Stimulated activated CD4-positive, alpha-beta T cell treated with anti-CD3 and anti-CD28 coated beads, TNF-alpha, amount 100 ng/mL, for 1 hour (primary cell): Measurements from ENCODE around the gene CBR3.
"Not testable (repeated sequence)": the region's sequence is repeated elsewhere in the genome, so short reads cannot be mapped to it uniquely, and the experiment has no call there.

ENCODE experiments used
- DNase-seq, 3 donors: peaks; one replicate each; pipeline ENCODE4 v3.0.0-alpha.2; 2020; ENCODE audit warnings: low read depth in 3 of 3, low spot score in 1 of 3

CBR3 gene

DNA sequence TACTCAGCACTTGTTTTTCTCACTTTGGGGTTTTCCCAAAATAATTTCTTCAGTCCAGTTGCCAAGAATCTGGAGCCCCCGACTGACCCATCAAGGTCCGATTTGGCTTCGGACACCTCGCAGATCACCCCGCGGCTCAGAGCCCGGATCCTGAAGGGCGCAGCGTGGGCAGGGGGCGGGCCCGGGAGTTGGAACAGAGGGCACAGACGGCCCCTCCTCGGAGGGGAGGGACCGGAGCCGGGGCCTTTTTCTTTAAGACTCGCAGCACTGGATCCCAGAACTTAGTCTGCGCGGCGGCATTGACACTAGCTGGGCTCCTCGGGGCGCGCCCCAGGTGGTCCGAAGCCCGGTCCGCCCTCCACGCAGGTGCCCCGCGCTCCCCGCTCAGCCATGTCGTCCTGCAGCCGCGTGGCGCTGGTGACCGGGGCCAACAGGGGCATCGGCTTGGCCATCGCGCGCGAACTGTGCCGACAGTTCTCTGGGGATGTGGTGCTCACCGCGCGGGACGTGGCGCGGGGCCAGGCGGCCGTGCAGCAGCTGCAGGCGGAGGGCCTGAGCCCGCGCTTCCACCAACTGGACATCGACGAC lies at the start of gene CBR3:
CBR3 (plus strand) TSS at position 277 of the 588 bp plus-strand sequence; CDS start at position 391, 114 bp downstream.
- DNase-seq = peak in 1 of 3 donors; percentile 52

GRCh38 chr21:36087362-36088138 lies 47.3 kb upstream of the CBR3 start:
- no peak for DNase-seq

DNA sequence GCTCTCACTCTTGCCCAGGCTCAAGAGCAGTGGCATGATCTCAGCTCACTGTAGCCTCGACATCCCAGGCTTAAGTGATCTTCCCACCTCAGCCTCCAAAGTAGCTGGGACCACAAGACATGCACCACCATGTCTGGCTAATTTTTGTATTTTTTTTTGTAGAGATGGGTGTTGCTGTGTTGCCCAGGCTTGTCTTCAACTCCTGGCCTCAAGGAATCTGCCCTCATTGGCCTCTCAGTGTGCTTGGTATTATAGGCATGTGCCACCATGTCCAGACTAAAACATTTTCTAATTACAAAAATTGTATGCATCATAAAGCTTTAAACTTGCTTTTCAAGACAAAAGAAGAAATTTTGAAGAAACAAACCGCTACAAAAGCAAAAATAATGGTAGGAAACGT lies 44.9 kb upstream of the CBR3 start:
- DNase-seq = no peak

- DNase-seq = no peak
Measured at GRCh38 chr21:36092681-36093080, 42.2 kb upstream of the CBR3 start.

GRCh38 chr21:36093512-36093911 lies 41.4 kb upstream of the CBR3 start:
- no peak for DNase-seq

DNA sequence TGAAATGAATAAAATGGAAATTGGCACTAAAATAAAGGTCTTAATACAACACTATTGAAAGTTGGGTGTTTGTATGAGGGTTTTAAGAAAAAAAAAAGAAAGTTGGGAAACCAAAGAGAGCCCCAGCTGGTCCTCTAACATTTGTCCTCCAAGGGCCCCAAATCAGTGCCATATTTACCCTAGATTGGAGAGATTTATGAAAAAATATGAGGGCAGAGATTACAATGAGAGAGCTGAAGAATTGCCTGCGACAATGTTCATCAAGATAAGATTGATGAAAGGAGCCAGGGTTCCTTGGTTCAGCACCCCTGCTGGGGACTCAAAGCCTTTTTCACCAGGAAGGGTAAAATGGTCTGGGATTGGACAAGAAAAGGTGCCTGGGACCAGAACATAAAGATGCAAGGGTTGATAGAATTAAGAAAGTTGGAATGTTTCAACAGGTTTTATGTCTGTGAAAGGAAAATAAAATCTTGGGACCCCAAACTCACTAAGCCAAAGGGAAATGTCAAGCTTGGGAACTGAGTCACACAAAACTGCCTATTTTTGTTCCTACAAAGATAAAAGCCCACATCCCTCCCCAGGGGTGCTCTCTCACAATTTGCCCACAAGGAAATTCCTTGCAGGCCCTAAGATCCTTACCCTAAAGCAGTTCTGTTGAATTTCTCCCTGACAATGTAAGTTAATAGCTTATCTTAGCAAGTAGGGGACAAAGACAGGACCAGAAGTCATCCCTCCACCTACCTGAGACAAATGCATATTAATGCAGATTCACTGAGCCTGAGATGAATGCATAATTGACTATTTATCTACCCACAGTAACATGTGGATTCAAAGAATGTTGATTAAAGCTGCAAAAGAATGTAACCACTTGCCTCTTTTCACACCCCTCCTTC lies 38.2 kb upstream of the CBR3 start:
- DNase-seq = no peak

- DNase-seq = no peak
Measured at GRCh38 chr21:36097427-36098181, 37.3 kb upstream of the CBR3 start.

DNA sequence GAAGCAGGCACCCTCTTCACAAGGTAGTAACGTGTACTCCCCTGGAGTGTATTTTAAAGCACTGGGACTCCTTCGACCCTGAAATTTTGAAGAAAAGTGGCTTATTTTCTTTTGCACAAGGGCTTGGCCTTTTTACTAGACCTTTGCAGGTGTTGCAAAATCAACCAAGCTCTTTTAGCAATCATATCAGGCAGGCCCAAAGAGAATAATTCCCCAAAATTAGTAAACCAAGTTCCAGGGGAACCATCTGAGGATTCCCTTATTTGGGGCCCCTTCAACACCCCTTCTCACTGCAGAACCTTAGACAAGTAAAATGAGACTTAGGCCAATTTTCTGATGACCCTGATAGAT lies 36.7 kb upstream of the CBR3 start:
- no peak for DNase-seq

GRCh38 chr21:36099000-36099399 lies 35.9 kb upstream of the CBR3 start:
- no peak for DNase-seq

- not testable (repeated sequence) for DNase-seq
Measured at GRCh38 chr21:36099695-36100211, 35.1 kb upstream of the CBR3 start.

DNA sequence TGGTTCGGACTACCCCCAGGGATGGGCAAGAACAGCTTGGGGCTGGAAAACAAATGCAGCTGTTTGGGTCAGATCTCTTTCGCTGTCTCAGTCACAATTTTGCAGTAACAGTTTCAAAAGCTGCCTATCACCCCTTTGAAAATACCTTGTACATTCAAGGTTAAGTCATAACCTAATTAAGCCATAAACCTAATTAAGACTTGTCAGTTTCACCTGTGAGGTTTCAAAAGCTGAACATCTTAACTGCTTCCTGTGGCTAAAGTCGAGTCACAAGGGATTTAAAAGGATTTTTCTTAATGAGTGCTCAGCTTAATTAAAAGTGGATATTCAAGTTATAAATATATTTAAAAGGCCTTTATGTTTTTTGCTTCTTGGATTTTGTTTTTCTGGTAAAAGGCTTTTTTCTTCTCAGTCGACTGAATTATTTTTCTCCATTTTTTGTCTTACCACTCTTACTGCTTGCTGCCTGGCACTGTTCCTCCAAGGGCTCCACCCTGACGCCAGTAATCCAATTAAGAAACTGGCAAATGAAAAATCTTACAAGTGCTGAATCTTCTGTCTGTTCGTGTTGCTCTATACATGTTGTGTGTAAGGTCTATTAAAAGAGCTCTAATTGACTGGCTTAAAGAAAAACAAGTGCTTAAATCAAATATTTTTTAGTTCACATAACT lies 33.8 kb upstream of the CBR3 start:
- DNase-seq = no peak

DNA sequence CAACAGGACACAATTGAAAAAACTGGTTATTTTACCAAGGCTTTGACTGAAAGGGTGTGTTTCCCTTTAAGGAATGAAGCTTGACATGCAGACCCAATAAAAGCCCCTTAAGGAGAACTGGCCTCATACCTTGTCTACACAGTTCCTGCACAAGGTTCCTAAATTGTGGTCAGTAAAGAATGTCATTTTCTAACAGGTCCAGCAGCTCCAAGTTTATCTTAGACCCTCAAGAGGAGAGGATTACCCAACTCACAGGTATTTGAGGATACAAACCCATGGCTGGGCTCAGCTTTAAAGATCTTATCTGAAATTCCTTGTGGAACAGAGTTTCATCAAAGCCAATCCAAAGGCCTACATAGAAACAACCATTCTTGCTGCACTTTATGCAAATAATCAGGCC lies 31.4 kb upstream of the CBR3 start:
- no peak for DNase-seq

GRCh38 chr21:36104317-36105300 lies 30.3 kb upstream of the CBR3 start:
- peak in 1 of 3 donors; percentile 48 for DNase-seq

GRCh38 chr21:36105327-36105842 lies 29.5 kb upstream of the CBR3 start:
- DNase-seq = no peak

DNA sequence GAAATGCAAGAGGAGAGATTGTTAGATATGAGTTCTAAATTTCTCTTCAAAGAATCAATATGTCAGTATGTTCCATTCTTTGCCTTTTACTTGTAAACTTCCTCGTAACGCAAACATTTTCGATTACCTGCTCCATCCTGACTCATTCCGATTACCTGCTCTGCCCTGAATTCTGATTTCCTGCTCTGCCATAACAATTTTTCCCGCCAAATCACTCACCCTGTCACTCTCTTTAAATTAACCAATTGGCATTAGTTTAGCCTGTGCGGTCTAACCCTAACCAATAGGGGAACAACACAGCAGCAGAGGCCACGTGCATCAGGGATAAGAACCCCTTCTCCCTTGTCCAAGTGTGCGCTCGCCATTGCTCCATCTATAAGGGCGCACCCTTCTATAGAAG lies 25.0 kb upstream of the CBR3 start:
- no peak for DNase-seq

- DNase-seq = no peak
Measured at GRCh38 chr21:36111238-36111637, 23.6 kb upstream of the CBR3 start.

GRCh38 chr21:36113647-36114428 lies 21.0 kb upstream of the CBR3 start:
- peak in 1 of 3 donors; percentile 16 for DNase-seq

DNA sequence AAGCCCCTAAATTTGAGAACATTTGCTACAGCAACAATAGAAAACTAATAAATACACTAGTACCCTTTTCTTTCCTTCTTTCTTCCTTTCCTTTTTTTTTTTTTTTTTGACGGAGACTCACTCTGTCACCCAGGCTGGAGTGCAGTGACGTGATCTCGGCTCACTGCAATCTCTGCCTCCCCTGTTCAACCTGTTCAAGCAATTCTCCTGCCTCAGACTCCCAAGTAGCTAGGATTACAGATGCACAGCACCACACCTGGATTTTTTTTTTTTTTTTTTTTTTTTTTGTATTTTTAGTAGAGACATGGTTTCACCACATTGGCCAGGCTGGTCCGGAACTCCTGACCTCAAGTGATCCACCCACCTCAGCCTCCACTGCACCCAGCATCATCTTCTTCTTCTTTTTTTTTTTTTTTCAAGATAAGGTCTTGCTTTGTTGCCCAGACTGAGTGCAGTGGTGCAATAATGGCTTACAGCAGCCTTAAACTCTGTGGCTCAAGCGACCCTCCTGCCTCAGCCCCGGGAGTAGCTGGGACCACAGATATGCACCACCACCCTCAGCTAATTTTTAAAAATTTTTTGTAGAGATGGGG lies 19.6 kb upstream of the CBR3 start:
- no peak for DNase-seq
